Fibroblast of mammary gland (primary cell): ENCODE measurements around the gene ZDHHC22.

Experiments used
- DNase-seq: peaks from one replicate; pipeline ENCODE4 v3.0.0-alpha.2; 2010; ENCODE audit warnings: low read depth
- H3K4me3 ChIP-seq: 2 replicates; pipeline ENCODE4 v1.5.1; 2011; ENCODE audit warnings: low read depth, mild to moderate bottlenecking, low read length, moderate library complexity; ENCODE audit not compliant: control insufficient read depth
- TF ChIP-seq, protein P1 (sequence below): conservative IDR thresholded peaks from 2 replicates; pipeline ENCODE4 v1.5.1; 2011; ENCODE audit warnings: low read depth, low read length, inconsistent platforms; ENCODE audit not compliant: control insufficient read depth, insufficient read depth

The ZDHHC22 gene

GRCh38 chr14:77092676-77093075 is 48.9 kb downstream of the ZDHHC22 start:
- TF ChIP-seq, protein P1, sequence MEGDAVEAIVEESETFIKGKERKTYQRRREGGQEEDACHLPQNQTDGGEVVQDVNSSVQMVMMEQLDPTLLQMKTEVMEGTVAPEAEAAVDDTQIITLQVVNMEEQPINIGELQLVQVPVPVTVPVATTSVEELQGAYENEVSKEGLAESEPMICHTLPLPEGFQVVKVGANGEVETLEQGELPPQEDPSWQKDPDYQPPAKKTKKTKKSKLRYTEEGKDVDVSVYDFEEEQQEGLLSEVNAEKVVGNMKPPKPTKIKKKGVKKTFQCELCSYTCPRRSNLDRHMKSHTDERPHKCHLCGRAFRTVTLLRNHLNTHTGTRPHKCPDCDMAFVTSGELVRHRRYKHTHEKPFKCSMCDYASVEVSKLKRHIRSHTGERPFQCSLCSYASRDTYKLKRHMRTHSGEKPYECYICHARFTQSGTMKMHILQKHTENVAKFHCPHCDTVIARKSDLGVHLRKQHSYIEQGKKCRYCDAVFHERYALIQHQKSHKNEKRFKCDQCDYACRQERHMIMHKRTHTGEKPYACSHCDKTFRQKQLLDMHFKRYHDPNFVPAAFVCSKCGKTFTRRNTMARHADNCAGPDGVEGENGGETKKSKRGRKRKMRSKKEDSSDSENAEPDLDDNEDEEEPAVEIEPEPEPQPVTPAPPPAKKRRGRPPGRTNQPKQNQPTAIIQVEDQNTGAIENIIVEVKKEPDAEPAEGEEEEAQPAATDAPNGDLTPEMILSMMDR, result no peak
- H3K4me3 ChIP-seq, result no peak overlapping the region
- DNase-seq, result no peak

DNA sequence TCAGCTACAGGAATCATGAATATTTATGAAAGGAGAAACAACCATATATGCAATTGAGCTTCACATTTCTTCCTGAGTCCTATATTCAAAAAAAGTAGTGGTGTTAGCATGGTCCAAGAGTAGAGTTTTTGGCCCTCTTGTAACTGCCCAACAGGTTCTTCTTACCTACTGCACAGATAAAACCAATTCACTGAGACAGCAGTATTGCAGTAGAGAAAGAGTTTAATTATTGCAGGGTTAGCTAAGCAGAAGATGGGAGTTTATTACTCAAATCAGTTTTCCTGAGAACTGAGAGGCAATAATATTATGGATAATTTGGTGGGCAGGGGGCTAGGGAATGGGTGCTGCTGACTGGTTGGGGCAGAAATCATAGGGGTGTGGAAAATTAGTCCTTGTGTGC is 50.1 kb downstream of the ZDHHC22 start:
- TF ChIP-seq, protein P1, result no peak
- no peak overlapping the region for H3K4me3 ChIP-seq
- DNase-seq, result no peak

GRCh38 chr14:77088645-77089044 is 52.9 kb downstream of the ZDHHC22 start:
- DNase-seq, result no peak

DNA sequence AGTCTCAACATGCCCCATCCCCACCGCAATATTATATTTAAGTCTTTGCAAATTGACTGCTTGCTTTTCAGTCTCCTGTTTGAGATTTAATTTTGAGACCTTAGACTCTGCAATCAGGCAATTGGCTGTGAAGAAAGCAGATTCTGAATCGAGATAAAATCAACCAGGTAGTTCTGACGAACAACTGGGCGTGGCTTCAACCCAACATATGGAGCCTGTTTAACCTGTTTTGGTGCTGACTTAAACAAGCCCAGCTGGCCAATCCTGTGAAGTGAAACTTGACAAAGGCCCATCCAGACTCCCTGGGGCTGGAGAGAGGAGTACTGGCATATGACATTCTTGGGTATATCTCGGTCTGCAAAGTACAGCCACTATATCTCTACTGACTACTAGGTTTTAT is 53.4 kb downstream of the ZDHHC22 start:
- TF ChIP-seq, protein P1, result no peak
- no peak for DNase-seq
- no peak overlapping the region for H3K4me3 ChIP-seq

More at GRCh38 chr14:77088645-77089044, 52.9 kb downstream of the ZDHHC22 start:
- no peak overlapping the region for H3K4me3 ChIP-seq
- TF ChIP-seq, protein P1, result no peak

DNA sequence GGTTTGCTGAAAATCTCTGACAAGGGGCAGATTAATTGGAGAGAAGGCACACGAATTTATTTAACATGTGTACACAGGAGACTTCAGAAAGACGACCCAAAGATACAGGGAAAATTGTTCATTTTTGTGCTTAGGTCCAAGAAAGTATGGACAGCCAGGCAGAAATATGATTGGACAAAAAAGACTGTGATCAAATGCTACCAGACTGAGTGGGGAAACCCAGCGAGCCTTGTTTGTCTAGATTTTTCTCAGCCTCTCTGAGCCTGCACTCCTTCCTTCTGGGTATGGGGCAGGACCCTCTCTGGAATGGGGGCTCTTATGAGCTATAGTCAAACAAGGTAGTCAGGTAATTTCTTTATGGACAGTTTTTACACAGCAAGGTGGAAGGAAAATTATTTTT is 54.0 kb downstream of the ZDHHC22 start:
- TF ChIP-seq, protein P1, result no peak
- DNase-seq, result no peak
- H3K4me3 ChIP-seq, result no peak overlapping the region

DNA sequence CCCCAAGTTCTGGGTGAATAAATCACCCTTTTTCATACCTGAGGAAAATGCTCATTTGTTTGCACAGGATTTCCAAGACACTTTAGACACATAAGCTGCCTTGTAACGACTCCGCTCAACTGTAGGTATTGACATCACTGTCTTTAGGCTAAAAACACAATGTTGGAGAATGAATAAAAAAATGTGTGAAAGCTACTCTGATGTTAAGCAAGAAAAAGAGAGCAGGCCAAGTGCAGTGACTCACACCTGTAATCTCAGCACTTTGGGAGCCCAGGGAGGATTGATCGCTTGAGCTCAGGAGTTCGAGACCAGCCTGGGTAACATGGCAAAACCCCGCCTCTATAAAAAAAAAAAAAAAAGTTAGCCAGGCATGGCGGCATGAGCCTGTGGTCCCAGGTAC is 54.6 kb downstream of the ZDHHC22 start:
- H3K4me3 ChIP-seq, result no peak overlapping the region
- no peak for DNase-seq
- TF ChIP-seq, protein P1, result no peak

- H3K4me3 ChIP-seq, result no peak overlapping the region
- TF ChIP-seq, protein P1, result no peak
- DNase-seq, result no peak
Measured at GRCh38 chr14:77086017-77086727, 55.4 kb downstream of the ZDHHC22 start.
